WI38 (cell line): ENCODE results near the gene GALE.

Experiments used
- H3K4me3 ChIP-seq: 2 replicates; pipeline ENCODE4 v1.5.1; 2011; ENCODE audit warnings: low read depth, mild to moderate bottlenecking, control low read depth, low read length
- TF ChIP-seq, protein P1 (sequence below): IDR thresholded peaks from 2 replicates; pipeline ENCODE4 v1.5.1; 2012; ENCODE audit warnings: low read depth, mild to moderate bottlenecking, control low read depth, low read length

Gene GALE

DNA sequence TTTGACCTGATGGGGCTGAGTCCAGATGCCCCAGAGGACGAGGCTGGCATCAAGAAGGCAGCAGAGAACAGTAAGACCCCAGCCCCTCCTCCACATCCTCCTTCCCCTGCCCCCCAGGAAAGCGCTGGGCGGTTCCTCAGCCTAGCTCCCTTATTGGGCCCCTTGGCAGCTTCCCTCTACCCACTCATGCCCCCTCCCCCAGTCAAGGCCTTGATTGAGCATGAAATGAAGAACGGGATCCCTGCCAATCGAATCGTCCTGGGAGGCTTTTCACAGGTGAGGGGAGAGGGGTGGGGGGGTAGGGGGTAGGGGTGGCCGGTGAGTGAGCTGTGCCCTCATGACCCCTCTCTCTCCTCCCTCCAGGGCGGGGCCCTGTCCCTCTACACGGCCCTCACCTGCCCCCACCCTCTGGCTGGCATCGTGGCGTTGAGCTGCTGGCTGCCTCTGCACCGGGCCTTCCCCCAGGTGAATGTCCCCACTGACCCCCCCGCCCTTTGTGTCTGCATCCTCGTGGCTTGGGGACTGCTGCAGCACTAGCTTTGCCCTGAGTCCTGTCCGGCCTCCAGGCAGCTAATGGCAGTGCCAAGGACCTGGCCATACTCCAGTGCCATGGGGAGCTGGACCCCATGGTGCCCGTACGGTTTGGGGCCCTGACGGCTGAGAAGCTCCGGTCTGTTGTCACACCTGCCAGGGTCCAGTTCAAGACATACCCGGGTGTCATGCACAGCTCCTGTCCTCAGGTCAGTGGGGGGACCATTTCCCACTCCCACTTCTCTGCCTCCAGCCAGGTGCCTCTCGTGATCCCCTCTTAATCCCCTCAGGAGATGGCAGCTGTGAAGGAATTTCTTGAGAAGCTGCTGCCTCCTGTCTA, 6.5 kb downstream of the GALE start:
- TF ChIP-seq, protein P1, sequence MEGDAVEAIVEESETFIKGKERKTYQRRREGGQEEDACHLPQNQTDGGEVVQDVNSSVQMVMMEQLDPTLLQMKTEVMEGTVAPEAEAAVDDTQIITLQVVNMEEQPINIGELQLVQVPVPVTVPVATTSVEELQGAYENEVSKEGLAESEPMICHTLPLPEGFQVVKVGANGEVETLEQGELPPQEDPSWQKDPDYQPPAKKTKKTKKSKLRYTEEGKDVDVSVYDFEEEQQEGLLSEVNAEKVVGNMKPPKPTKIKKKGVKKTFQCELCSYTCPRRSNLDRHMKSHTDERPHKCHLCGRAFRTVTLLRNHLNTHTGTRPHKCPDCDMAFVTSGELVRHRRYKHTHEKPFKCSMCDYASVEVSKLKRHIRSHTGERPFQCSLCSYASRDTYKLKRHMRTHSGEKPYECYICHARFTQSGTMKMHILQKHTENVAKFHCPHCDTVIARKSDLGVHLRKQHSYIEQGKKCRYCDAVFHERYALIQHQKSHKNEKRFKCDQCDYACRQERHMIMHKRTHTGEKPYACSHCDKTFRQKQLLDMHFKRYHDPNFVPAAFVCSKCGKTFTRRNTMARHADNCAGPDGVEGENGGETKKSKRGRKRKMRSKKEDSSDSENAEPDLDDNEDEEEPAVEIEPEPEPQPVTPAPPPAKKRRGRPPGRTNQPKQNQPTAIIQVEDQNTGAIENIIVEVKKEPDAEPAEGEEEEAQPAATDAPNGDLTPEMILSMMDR: no peak
- no peak overlapping the region for H3K4me3 ChIP-seq

DNA sequence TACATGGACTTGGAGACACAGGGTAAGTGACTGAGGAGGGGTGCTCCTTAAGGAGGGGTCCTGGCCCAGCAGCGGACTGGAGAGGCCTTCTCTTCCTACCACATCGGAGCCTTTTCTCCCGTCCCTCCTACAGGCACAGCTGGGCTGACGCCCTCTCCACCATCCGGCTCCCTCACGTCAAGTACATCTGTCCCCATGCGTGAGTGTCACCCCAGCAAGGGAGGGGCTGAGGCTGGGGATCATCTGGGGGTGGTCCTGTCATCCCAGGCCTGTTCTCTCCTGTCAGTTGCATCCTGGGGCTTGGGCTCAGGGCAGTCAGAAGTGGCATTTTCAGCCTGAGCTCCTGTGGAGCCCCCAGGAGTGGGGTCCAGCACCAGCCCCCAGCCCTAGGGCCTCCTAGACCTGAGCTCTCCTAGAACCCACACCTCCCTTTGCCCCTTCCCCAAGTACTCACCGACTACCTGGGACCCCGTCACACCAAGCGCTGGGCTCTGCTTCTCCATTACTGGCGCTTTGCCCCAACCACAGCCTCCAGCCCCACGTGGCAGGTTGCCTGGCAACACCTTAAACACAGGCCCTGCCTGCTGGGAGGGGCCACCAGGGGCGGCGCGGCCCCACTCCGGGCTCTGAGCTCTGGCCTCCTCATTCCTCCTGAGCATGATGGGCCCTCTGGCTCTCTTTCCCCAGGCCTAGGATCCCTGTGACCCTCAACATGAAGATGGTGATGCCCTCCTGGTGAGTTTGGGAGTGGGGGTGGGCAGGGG, 7.4 kb downstream of the GALE start:
- no peak overlapping the region for H3K4me3 ChIP-seq
- TF ChIP-seq, protein P1: no peak

DNA sequence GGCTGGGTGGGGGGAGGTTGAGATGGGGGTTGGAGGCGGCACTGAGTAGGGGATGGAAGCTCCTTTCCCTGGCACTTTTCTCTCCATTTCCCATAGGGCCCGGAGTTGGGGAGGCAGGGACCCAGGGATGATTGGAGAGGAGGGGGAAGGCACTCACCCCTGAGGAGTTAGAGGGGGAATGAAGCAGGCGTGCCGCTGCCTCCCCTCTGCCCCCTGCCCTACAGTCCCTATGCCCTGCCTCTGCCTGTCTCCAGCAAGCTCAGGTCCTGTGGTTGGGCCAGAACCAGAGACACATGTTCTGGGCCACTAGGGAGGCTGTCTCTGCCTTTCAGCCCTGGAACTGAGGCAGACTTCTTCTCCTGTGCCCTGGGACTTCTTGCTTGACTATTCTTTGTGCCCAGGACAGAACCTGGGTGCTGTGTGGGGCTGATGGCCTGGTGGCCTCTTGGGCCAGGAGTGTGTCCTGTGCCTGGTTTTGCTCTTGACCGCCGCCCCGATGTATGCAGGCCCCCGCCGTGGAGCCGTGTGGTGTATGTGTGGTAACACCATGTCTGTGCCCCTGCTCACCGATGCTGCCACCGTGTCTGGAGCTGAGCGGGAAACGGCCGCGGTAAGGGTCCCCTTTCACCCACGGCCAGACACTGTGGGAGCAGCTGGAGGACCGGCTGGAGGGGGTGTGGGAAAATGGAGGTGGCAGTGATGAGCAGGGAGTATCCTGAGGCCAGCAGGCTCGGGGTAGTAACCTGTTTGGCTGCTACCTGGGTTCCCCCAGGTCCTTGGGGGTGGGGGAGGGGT, 8.2 kb downstream of the GALE start:
- H3K4me3 ChIP-seq: peak overlapping the region; percentile 97
- TF ChIP-seq, protein P1: no peak

DNA sequence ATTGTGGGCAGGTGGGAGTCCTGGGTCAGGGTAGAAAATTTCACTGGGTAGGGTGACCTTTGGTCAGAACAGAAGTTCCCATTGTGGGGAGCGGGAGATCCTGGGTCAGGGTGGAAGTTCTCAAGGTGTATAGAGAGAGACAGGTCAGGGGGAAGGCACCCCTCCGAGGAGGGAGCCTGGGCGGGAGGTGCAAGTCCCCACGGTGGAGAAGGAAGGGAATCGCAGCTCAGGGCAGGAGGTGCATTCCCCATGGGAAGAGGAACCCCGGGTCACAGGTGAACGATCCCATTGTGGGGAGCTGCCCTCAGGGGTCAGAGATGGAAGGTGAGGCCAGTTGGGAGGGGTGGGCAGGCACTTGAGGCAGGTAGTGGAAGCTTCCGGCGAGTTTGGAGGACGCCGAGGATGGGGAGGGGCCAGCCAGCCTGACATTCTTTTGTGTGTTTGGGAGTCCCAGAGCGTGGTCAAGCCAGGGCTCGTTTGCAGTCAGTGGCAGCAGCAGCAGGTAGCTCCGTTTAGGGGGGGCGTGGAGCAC, 9.0 kb downstream of the GALE start:
- TF ChIP-seq, protein P1: no peak
- H3K4me3 ChIP-seq: peak overlapping the region; percentile 97

DNA sequence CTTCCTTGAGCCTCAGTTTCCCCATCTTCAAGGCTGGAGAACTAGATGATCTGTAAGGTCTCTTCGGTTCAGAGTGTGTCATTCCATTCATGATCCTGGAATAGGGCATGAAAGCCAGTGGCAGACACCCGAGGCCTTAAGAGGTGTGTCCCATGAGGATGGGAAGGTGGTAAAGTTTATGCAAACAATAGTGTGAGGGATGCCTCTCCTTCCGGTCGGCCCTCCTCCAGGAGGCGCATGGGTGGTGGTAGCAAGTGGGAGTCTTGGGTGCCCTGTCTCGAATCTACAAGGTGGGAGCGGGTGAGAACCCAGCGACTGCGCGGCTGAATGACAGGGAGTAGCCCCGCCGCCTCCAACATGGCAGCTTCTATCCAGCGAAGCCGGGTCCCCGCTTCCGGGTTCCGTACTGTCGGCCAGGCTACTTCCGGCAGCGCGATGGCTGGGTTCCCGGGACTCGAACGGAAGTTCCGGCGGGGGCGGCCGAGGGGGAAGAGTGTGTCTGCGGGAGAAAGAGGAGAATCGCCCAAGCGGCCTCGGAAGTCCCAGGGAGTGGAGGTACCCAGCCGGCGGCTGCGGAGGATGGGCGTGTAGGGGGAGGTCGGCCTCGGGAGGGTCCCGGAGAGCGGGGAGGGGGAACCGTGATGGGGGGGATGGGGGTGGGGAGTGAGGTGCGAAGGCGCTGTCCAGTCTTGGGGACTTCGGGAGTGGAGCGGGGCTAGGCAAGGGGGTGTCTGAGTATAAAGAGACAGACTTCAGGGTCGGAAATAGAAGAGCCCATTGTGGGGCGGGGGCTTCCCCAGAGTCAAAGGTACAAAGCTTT, 9.6 kb downstream of the GALE start, which contains the start of gene LYPLA2:
LYPLA2 (plus strand) TSS at position 450 of the 820 bp plus-strand sequence. CDS start 1,538 bp downstream, outside the sequence.
- TF ChIP-seq, protein P1: no peak
- H3K4me3 ChIP-seq: peak within 1 kb of the TSS; percentile 97

DNA sequence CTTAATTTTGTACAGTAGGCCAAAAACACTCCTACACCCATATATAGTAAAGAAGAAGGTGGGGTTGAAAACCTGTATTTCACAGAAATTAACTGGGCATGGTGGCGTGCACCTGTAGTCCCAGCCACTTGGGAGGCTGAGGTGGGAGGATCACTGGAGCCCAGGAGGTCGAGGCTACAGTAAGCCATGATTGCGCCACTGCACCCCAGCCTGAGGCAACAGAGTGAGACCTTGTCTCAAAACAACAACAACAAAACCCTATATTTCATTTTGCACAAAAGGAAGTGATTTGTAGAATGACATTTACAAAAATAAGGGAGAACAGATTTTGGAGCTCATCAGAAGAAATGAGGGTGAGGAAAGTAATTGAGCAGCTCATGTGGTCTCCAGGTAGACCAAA, 11.9 kb downstream of the GALE start:
- H3K4me3 ChIP-seq: no peak overlapping the region
- TF ChIP-seq, protein P1: no peak
